Sciatic nerve (tissue), 2 donors: ENCODE measurements around the gene SAC3D1. TPM values are rescaled to one million over a fixed set of nuclear protein-coding genes. Genes with fewer than 3 reads are reported as not detected.

Experiments used
- ATAC-seq: fragments of 200-7000 bp; cut with Tn5 transposase; one replicate; pipeline ENCODE4 v1.9.1; 2020; ENCODE audit warnings: mild to moderate bottlenecking, moderate library complexity
- DNase-seq: peaks from one replicate; pipeline ENCODE4 v3.0.0-alpha.2; 2020; ENCODE audit warnings: low spot score
- intact Hi-C: fragments of 100-400 bp; cut with DNase I; formaldehyde crosslinking; loops from one replicate; pipeline ENCODE4 v1.14.2; 2022
- microRNA-seq: library from miRNA; unstranded; fragments of <30 nt; microRNA quantifications from one replicate; pipeline ENCODE4 v1.2.0, GENCODE V29; 2020
- total RNA-seq: library from RNA; stranded (reverse); fragmentation: NEBNext Ultra II Directional; extraction: Animal tissue kit (Norgen Biotek cat#: 25700); gene quantifications from one replicate; pipeline ENCODE4 v1.2.1, GENCODE V29; 2021
- donor health status: DM: no; HTN: no; CAD: no.
- donor health status: DM: no; HTN: no; CAD: no.

SAC3D1 gene
- total RNA-seq, 1 donor from 2014 or later = 4.9 TPM

- ATAC-seq (no peak), DNase-seq (no peak)
These were observed 42.3 kb downstream of the SAC3D1 start for GRCh38 chr11:65083134-65083833.

GRCh38 chr11:65083834-65084597 is 43.0 kb downstream of the SAC3D1 start, which contains the start of the genes CDCA5 and ZFPL1:
Gene CDCA5 (minus strand): TSS chr11:65084040. CDS start chr11:65083978, 62 bp downstream.
Gene ZFPL1 (plus strand): TSS chr11:65084222. CDS start chr11:65084699, 477 bp downstream.
- ATAC-seq (peak; percentile 99), DNase-seq (peak; percentile 97)
- intact Hi-C loops = no loop called here

More at GRCh38 chr11:65083134-65083833, 42.3 kb downstream of the SAC3D1 start:
- intact Hi-C loops = no loop called here

- intact Hi-C loops = no loop called here
These were observed 43.8 kb downstream of the SAC3D1 start for GRCh38 chr11:65084598-65085375.

GRCh38 chr11:65085446-65085845 is 44.4 kb downstream of the SAC3D1 start:
- DNase-seq (no peak), ATAC-seq (no peak)
- intact Hi-C loops = no loop called here

More at GRCh38 chr11:65084598-65085375, 43.8 kb downstream of the SAC3D1 start:
- ATAC-seq (peak; percentile 2), DNase-seq (no peak)

- intact Hi-C loops = no loop called here
- DNase-seq (no peak), ATAC-seq (no peak)
These were observed 45.8 kb downstream of the SAC3D1 start for GRCh38 chr11:65086809-65087208.

GRCh38 chr11:65087216-65087615 is 46.2 kb downstream of the SAC3D1 start:
- ATAC-seq = no peak
- intact Hi-C loops = no loop called here
- DNase-seq = no peak

- no peak for DNase-seq
- ATAC-seq = no peak
- intact Hi-C loops = no loop called here
These were observed 46.8 kb downstream of the SAC3D1 start for GRCh38 chr11:65087827-65088226.

GRCh38 chr11:65089621-65090020 is 48.6 kb downstream of the SAC3D1 start:
- no peak for ATAC-seq

GRCh38 chr11:65090628-65091027 is 49.6 kb downstream of the SAC3D1 start:
- no peak for ATAC-seq
- intact Hi-C loops = no loop called here
- no peak for DNase-seq

More at GRCh38 chr11:65089621-65090020, 48.6 kb downstream of the SAC3D1 start:
- DNase-seq = no peak
- intact Hi-C loops = no loop called here

Small RNA genes within 50 kb of the gene (microRNA-seq; reads per million reads assigned to microRNA genes)
- gene MIR6879 = not detected

Other genes starting within 250 kb of the SAC3D1 start
- 18.0 TPM for gene MAP4K2, start 238.0 kb upstream of the SAC3D1 start, total RNA-seq
- 17.7 TPM for gene MEN1, start 230.7 kb upstream of the SAC3D1 start, total RNA-seq
- gene CDC42BPG, start 196.6 kb upstream of the SAC3D1 start, total RNA-seq = 0.58 TPM
- 64.5 TPM for gene EHD1, start 162.6 kb upstream of the SAC3D1 start, total RNA-seq
- gene ATG2A, start 124.0 kb upstream of the SAC3D1 start, total RNA-seq = 28.0 TPM
- gene PPP2R5B, start 116.5 kb upstream of the SAC3D1 start, total RNA-seq = 21.1 TPM
- gene GPHA2, start 105.3 kb upstream of the SAC3D1 start, total RNA-seq = not detected
- not detected for gene MAJIN, start 69.1 kb upstream of the SAC3D1 start, total RNA-seq
- 2.9 TPM for gene BATF2, start 44.2 kb upstream of the SAC3D1 start, total RNA-seq
- 130 TPM for gene ARL2, start 27.1 kb upstream of the SAC3D1 start, total RNA-seq
- 34.4 TPM for gene SNX15, start 13.8 kb upstream of the SAC3D1 start, total RNA-seq
- 14.7 TPM for gene NAALADL1, start 17.3 kb downstream of the SAC3D1 start, total RNA-seq
- gene CDCA5, start 42.8 kb downstream of the SAC3D1 start, total RNA-seq = 0.71 TPM
- 32.9 TPM for gene ZFPL1, start 43.0 kb downstream of the SAC3D1 start, total RNA-seq
- gene VPS51, start 55.0 kb downstream of the SAC3D1 start, total RNA-seq = 115 TPM
- 18.2 TPM for gene TM7SF2, start 70.7 kb downstream of the SAC3D1 start, total RNA-seq
- 6.8 TPM for gene ZNHIT2, start 76.5 kb downstream of the SAC3D1 start, total RNA-seq
- gene FAU, start 80.9 kb downstream of the SAC3D1 start, total RNA-seq = 722 TPM
- 32.1 TPM for gene MRPL49, start 81.1 kb downstream of the SAC3D1 start, total RNA-seq
- 75.9 TPM for gene SYVN1, start 93.3 kb downstream of the SAC3D1 start, total RNA-seq
- not detected for gene SPDYC, start 129.0 kb downstream of the SAC3D1 start, total RNA-seq
- 125 TPM for gene CAPN1, start 140.7 kb downstream of the SAC3D1 start, total RNA-seq
- gene POLA2, start 220.8 kb downstream of the SAC3D1 start, total RNA-seq = 5.5 TPM